ENCODE measurements around the gene ERMP1. TPM values are rescaled to one million over a fixed set of nuclear protein-coding genes. Genes with fewer than 3 reads are reported as not detected.

ERMP1 gene
- total and polyA plus RNA-seq, 10 of the 15 experiments (the other 5 are each of a cell fraction or from before 2014, with no cell fraction given) = 2.4 to 42.1 (median 8.1) TPM

GRCh38 chr9:5873439-5873838 is 40.5 kb upstream of the ERMP1 start (continued):
- TF ChIP-seq RAD51 (IDR thresholded peaks at IDR 0.05) (no peak), JUNB (IDR thresholded peaks at IDR 0.05) (no peak), SIN3A (IDR thresholded peaks at IDR 0.05; ENCODE audit: low read depth, low read length) (no peak), ZZZ3 (IDR thresholded peaks at IDR 0.05; ENCODE audit: control insufficient read depth, insufficient read length, low read depth) (no peak), SKIL (IDR thresholded peaks at IDR 0.05; ENCODE audit: low read depth, poor library complexity, severe bottlenecking) (no peak), GATAD2B (conservative IDR thresholded peaks at IDR 0.05; ENCODE audit: low read depth) (no peak), POLR2A (IDR thresholded peaks at IDR 0.05; ENCODE audit: low read depth, low read length) (no peak)

- TF ChIP-seq KAT2A (conservative IDR thresholded peaks at IDR 0.05; ENCODE audit: control insufficient read depth, low read depth, low read length) = no peak
- no peaks in the 10 kb centered on the region for H3K79me2 ChIP-seq (ENCODE audit: control insufficient read depth, insufficient read depth, low read length)
- intact Hi-C loops (cut with micrococcal nuclease; ENCODE audit: unreplicated experiment) (no loop called here), in situ Hi-C loops (cut with MboI) (no loop called here)
- no peaks in the 10 kb centered on the region for H3K27me3 ChIP-seq (replicated peaks in 1 of 2; ENCODE audit: control insufficient read depth in 2 of 2, insufficient read depth in 2 of 2, low read length in 1 of 2)
- H3K9me3 ChIP-seq (replicated peaks; ENCODE audit: control insufficient read depth, insufficient read depth, low read length) = no peaks in the 10 kb centered on the region
- ATAC-seq (no peak), DNase-seq (ENCODE audit: low read depth, low spot score) (no peak), FAIRE-seq (no peak)
- 55% methylated on average over 4 of the region's 4 CpGs for WGBS (ENCODE audit: insufficient coverage, insufficient replicate concordance, low lambda C conversion rate, missing lambda C conversion rate)
- ChIA-PET POLR2A (interaction anchor here (1.5 kb wide), 1 partner anchor 14 kb away, joined by 3 read pairs; no protein-coding TSS in a partner anchor), CTCF (interaction anchor here (0.8 to 3.6 kb wide), 5 partner anchors 15 to 123 kb away, joined by 3 to 13 read pairs (median 5); no protein-coding TSS in a partner anchor), SMC1A (ENCODE audit: uncharacterized antibody, unreplicated experiment) (interaction anchor here (0.6 to 1.9 kb wide), 5 partner anchors 12 to 20 kb away, joined by 3 to 6 read pairs (median 3); no protein-coding TSS in a partner anchor), RAD21 (ENCODE audit: unreplicated experiment) (interaction anchor here (1.3 kb wide), 1 partner anchor 14 kb away, joined by 3 read pairs; no protein-coding TSS in a partner anchor)
- no peak overlapping the region for H3K27ac ChIP-seq (ENCODE audit: control insufficient read depth, insufficient read depth)
- no peak overlapping the region for H3K4me2 ChIP-seq (ENCODE audit: control insufficient read depth, insufficient read depth)
- H3K4me3 ChIP-seq = no peak overlapping the region
- peaks cover 5% of the 10 kb centered on the region; the same call in 1 of the 2 replicates for H3K4me1 ChIP-seq (ENCODE audit: control insufficient read depth, insufficient read depth, low read length)
- no peak overlapping the region for H3K9ac ChIP-seq (ENCODE audit: control insufficient read depth, insufficient read depth, low read length)
- no peaks in the 10 kb centered on the region for H3K36me3 ChIP-seq (ENCODE audit: control insufficient read depth in 2 of 2, insufficient read depth in 2 of 2, low read length in 1 of 2)
- H4K20me1 ChIP-seq (ENCODE audit: control insufficient read depth, insufficient read depth) = no peaks in the 10 kb centered on the region
- no peak overlapping the region for H2AFZ ChIP-seq (ENCODE audit: control insufficient read depth, low read depth, low read length)
- no TSS peak for BruUV-seq (replicated peaks)
Measured at GRCh38 chr9:5872511-5872910, 39.6 kb upstream of the ERMP1 start.

Measured in GM12878 (cell line).